ENCODE data around the gene ACTR1B.
A peak's percentile ranks its signal among the peaks of the same experiment; 100 is the strongest.

Gene ACTR1B

GRCh38 chr2:97654791-97655190, 9.1 kb downstream of the ACTR1B start:
- peaks cover 7% of the 10 kb centered on the region for H3K79me1 ChIP-seq (ENCODE audit: low read depth, low read length)
- no peak overlapping the region for H4K91ac ChIP-seq (ENCODE audit: low read depth, low read length, poor library complexity)
- no peak overlapping the region for H4K8ac ChIP-seq (ENCODE audit: low read depth, low read length)
- no peak overlapping the region for H2BK120ac ChIP-seq (ENCODE audit: low read depth, low read length)
- no peak overlapping the region for H2AFZ ChIP-seq (ENCODE audit: low read length)
- no peak overlapping the region for H3K4ac ChIP-seq (ENCODE audit: low read length)
- no peak for DNase-seq (ENCODE audit: low spot score)
- peaks cover 42 to 73% of the 10 kb centered on the region in 2 donors for H3K36me3 ChIP-seq (replicated peaks in 1 of 2; ENCODE audit: control insufficient read depth in 2 of 2, insufficient read depth in 2 of 2, low read length in 2 of 2)
- no peak overlapping the region for H3K9ac ChIP-seq (ENCODE audit: low read depth, low read length, poor library complexity)
- H3K4me2 ChIP-seq (ENCODE audit: insufficient read depth, low read length, poor library complexity, severe bottlenecking), result no peak overlapping the region
- no peak overlapping the region for H3K27ac ChIP-seq (replicated peaks; ENCODE audit: low read length)
- peaks cover 13 to 20% of the 10 kb centered on the region in 2 donors for H3K9me3 ChIP-seq (replicated peaks in 1 of 2; ENCODE audit: control insufficient read depth in 2 of 2, insufficient read depth in 1 of 2, low read depth in 1 of 2, low read length in 2 of 2)
- no peaks in the 10 kb centered on the region for H3K27me3 ChIP-seq (ENCODE audit: control insufficient read depth in 3 of 3, insufficient read depth in 3 of 3, low read depth in 1 of 3, low read length in 3 of 3)
- peak overlapping the region; percentile 10 for H3K23ac ChIP-seq (ENCODE audit: low read depth, low read length, poor library complexity)
- no peak overlapping the region for H3K14ac ChIP-seq (ENCODE audit: low read length)
- peak overlapping the region in 1 of 2 donors; percentile 27 for H3K4me3 ChIP-seq (ENCODE audit: low read length in 2 of 2)
- no peak overlapping the region for H2BK12ac ChIP-seq (ENCODE audit: low read length)
- no CpG with 5 or more reads among the region's 2 CpGs for WGBS, 2 donors (ENCODE audit: extremely low coverage in 2 of 2, insufficient read length in 2 of 2, insufficient replicate concordance in 1 of 2)
- no peak overlapping the region for H2BK15ac ChIP-seq (ENCODE audit: low read length)
- no peak overlapping the region for H2AK5ac ChIP-seq (ENCODE audit: low read depth, low read length)
- no peaks in the 10 kb centered on the region for H3K4me1 ChIP-seq (ENCODE audit: control insufficient read depth in 2 of 2, insufficient read depth in 1 of 2, low read depth in 1 of 2, low read length in 2 of 2)
- H2BK5ac ChIP-seq (ENCODE audit: low read length), result no peak overlapping the region
- H3K18ac ChIP-seq (ENCODE audit: low read length), result no peak overlapping the region

DNA sequence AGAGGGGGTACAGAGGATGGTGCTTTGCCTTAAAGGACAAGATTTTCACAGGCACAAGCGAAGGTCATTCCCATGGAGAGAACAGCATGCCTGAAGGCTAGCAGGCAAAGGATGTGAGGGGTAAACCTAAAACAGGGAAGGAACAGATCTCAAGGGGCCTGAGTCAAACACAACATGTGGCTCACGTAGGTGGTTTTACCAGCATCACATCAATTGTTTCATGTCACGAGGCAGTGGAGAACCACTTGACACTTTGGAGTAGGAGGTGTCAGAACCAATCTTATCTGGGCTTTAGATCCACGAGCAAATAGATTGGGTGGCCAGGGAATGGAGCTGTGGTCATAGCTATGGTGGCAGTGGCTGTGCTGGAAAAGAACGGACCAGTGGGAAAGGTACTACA, 9.5 kb downstream of the ACTR1B start:
- H2BK120ac ChIP-seq (ENCODE audit: low read depth, low read length), result no peak overlapping the region
- H3K14ac ChIP-seq (ENCODE audit: low read length), result no peak overlapping the region
- no peak overlapping the region for H3K4me2 ChIP-seq (ENCODE audit: insufficient read depth, low read length, poor library complexity, severe bottlenecking)
- H2AK5ac ChIP-seq (ENCODE audit: low read depth, low read length), result no peak overlapping the region
- H3K79me1 ChIP-seq (ENCODE audit: low read depth, low read length), result peaks cover 6% of the 10 kb centered on the region
- whole genome bisulfite sequencing, 2 donors (ENCODE audit: extremely low coverage in 2 of 2, insufficient read length in 2 of 2, insufficient replicate concordance in 1 of 2), result no CpG with 5 or more reads among the region's 5 CpGs
- no peak overlapping the region for H3K27ac ChIP-seq (replicated peaks; ENCODE audit: low read length)
- H3K4ac ChIP-seq (ENCODE audit: low read length), result no peak overlapping the region
- no peak overlapping the region for H2BK12ac ChIP-seq (ENCODE audit: low read length)
- no peak for DNase-seq (ENCODE audit: low spot score)
- peaks cover 13 to 20% of the 10 kb centered on the region in 2 donors for H3K9me3 ChIP-seq (replicated peaks in 1 of 2; ENCODE audit: control insufficient read depth in 2 of 2, insufficient read depth in 1 of 2, low read depth in 1 of 2, low read length in 2 of 2)
- no peak overlapping the region for H3K9ac ChIP-seq (ENCODE audit: low read depth, low read length, poor library complexity)
- no peak overlapping the region for H3K23ac ChIP-seq (ENCODE audit: low read depth, low read length, poor library complexity)
- no peak overlapping the region for H3K4me3 ChIP-seq (ENCODE audit: low read length in 2 of 2)
- no peak overlapping the region for H2AFZ ChIP-seq (ENCODE audit: low read length)
- no peaks in the 10 kb centered on the region for H3K4me1 ChIP-seq (ENCODE audit: control insufficient read depth in 2 of 2, insufficient read depth in 1 of 2, low read depth in 1 of 2, low read length in 2 of 2)
- H3K36me3 ChIP-seq (replicated peaks in 1 of 2; ENCODE audit: control insufficient read depth in 2 of 2, insufficient read depth in 2 of 2, low read length in 2 of 2), result peaks cover 42 to 74% of the 10 kb centered on the region in 2 donors
- H4K8ac ChIP-seq (ENCODE audit: low read depth, low read length), result no peak overlapping the region
- no peak overlapping the region for H3K18ac ChIP-seq (ENCODE audit: low read length)
- H2BK15ac ChIP-seq (ENCODE audit: low read length), result no peak overlapping the region
- no peaks in the 10 kb centered on the region for H3K27me3 ChIP-seq (ENCODE audit: control insufficient read depth in 3 of 3, insufficient read depth in 3 of 3, low read depth in 1 of 3, low read length in 3 of 3)
- H4K91ac ChIP-seq (ENCODE audit: low read depth, low read length, poor library complexity), result no peak overlapping the region
- H2BK5ac ChIP-seq (ENCODE audit: low read length), result no peak overlapping the region

DNA sequence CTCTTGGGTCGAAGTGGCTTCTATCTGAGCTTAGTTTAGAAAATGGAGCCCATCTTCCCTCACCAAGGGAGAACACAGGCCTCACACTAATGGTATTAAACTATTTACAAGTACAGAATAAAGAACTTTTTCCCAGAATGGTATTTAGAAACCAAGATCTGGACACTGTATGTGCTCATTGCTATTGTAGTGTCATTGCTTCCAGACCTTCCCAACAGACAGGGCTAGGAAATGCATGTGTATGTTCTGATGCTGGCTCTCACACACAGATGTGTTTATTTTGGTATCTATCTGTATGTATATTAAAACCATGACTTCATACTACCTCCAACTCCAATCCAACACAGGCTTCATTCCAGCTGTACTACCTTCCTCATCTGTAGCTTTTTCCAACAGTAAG, 10.0 kb downstream of the ACTR1B start:
- peaks cover 41 to 74% of the 10 kb centered on the region in 2 donors for H3K36me3 ChIP-seq (replicated peaks in 1 of 2; ENCODE audit: control insufficient read depth in 2 of 2, insufficient read depth in 2 of 2, low read length in 2 of 2)
- H3K79me1 ChIP-seq (ENCODE audit: low read depth, low read length), result peaks cover 6% of the 10 kb centered on the region
- no peak overlapping the region for H3K14ac ChIP-seq (ENCODE audit: low read length)
- no peak overlapping the region for H3K4ac ChIP-seq (ENCODE audit: low read length)
- H2BK15ac ChIP-seq (ENCODE audit: low read length), result no peak overlapping the region
- H3K27ac ChIP-seq (replicated peaks; ENCODE audit: low read length), result no peak overlapping the region
- H3K4me2 ChIP-seq (ENCODE audit: insufficient read depth, low read length, poor library complexity, severe bottlenecking), result no peak overlapping the region
- H2BK5ac ChIP-seq (ENCODE audit: low read length), result no peak overlapping the region
- no peak overlapping the region for H3K4me3 ChIP-seq (ENCODE audit: low read length in 2 of 2)
- no peak overlapping the region for H4K8ac ChIP-seq (ENCODE audit: low read depth, low read length)
- no peak overlapping the region for H3K9ac ChIP-seq (ENCODE audit: low read depth, low read length, poor library complexity)
- H2BK12ac ChIP-seq (ENCODE audit: low read length), result no peak overlapping the region
- no peak overlapping the region for H2BK120ac ChIP-seq (ENCODE audit: low read depth, low read length)
- no peak overlapping the region for H4K91ac ChIP-seq (ENCODE audit: low read depth, low read length, poor library complexity)
- H3K18ac ChIP-seq (ENCODE audit: low read length), result no peak overlapping the region
- no peak overlapping the region for H2AK5ac ChIP-seq (ENCODE audit: low read depth, low read length)
- peaks cover 13 to 20% of the 10 kb centered on the region in 2 donors for H3K9me3 ChIP-seq (replicated peaks in 1 of 2; ENCODE audit: control insufficient read depth in 2 of 2, insufficient read depth in 1 of 2, low read depth in 1 of 2, low read length in 2 of 2)
- H3K23ac ChIP-seq (ENCODE audit: low read depth, low read length, poor library complexity), result no peak overlapping the region
- DNase-seq (ENCODE audit: low spot score), result no peak
- H3K4me1 ChIP-seq (ENCODE audit: control insufficient read depth in 2 of 2, insufficient read depth in 1 of 2, low read depth in 1 of 2, low read length in 2 of 2), result no peaks in the 10 kb centered on the region
- no peaks in the 10 kb centered on the region for H3K27me3 ChIP-seq (ENCODE audit: control insufficient read depth in 3 of 3, insufficient read depth in 3 of 3, low read depth in 1 of 3, low read length in 3 of 3)
- WGBS, 2 donors (ENCODE audit: extremely low coverage in 2 of 2, insufficient read length in 2 of 2, insufficient replicate concordance in 1 of 2), result no CpG with 5 or more reads among the region's 1 CpG
- H2AFZ ChIP-seq (ENCODE audit: low read length), result no peak overlapping the region

- DNase-seq (ENCODE audit: low spot score), result no peak
- Histone ChIP-seq H3K23ac (ENCODE audit: low read depth, low read length, poor library complexity) (no peak overlapping the region), H2AFZ (ENCODE audit: low read length) (no peak overlapping the region), H3K4me3 (ENCODE audit: low read length in 2 of 2) (no peak overlapping the region), H3K4me2 (ENCODE audit: insufficient read depth, low read length, poor library complexity, severe bottlenecking) (no peak overlapping the region), H3K9me3 (replicated peaks in 1 of 2; ENCODE audit: control insufficient read depth in 2 of 2, insufficient read depth in 1 of 2, low read depth in 1 of 2, low read length in 2 of 2) (peaks cover 13 to 20% of the 10 kb centered on the region in 2 donors), H4K8ac (ENCODE audit: low read depth, low read length) (no peak overlapping the region), H3K27ac (replicated peaks; ENCODE audit: low read length) (no peak overlapping the region), H2BK120ac (ENCODE audit: low read depth, low read length) (no peak overlapping the region), H3K27me3 (ENCODE audit: control insufficient read depth in 3 of 3, insufficient read depth in 3 of 3, low read depth in 1 of 3, low read length in 3 of 3) (no peaks in the 10 kb centered on the region), H3K18ac (ENCODE audit: low read length) (no peak overlapping the region), H2AK5ac (ENCODE audit: low read depth, low read length) (no peak overlapping the region), H3K36me3 (replicated peaks in 1 of 2; ENCODE audit: control insufficient read depth in 2 of 2, insufficient read depth in 2 of 2, low read length in 2 of 2) (peaks cover 39 to 74% of the 10 kb centered on the region in 2 donors), H3K79me1 (ENCODE audit: low read depth, low read length) (peaks cover 6% of the 10 kb centered on the region), H3K9ac (ENCODE audit: low read depth, low read length, poor library complexity) (no peak overlapping the region), H2BK15ac (ENCODE audit: low read length) (no peak overlapping the region), H4K91ac (ENCODE audit: low read depth, low read length, poor library complexity) (no peak overlapping the region), H3K14ac (ENCODE audit: low read length) (no peak overlapping the region), H3K4me1 (ENCODE audit: control insufficient read depth in 2 of 2, insufficient read depth in 1 of 2, low read depth in 1 of 2, low read length in 2 of 2) (no peaks in the 10 kb centered on the region), H3K4ac (ENCODE audit: low read length) (no peak overlapping the region), H2BK12ac (ENCODE audit: low read length) (no peak overlapping the region), H2BK5ac (ENCODE audit: low read length) (no peak overlapping the region)
- no CpG with 5 or more reads among the region's 2 CpGs for WGBS, 2 donors (ENCODE audit: extremely low coverage in 2 of 2, insufficient read length in 2 of 2, insufficient replicate concordance in 1 of 2)
Measured at GRCh38 chr2:97653473-97653872, 10.4 kb downstream of the ACTR1B start.
